DMS153 treated with DMSO at 0.1 percent for 48 hours (cell line): Measurements from ENCODE around the gene ABL2.

Experiments
- DNase-seq: peaks from one replicate; lab custom pipeline; 2025; ENCODE audit not compliant: unreplicated experiment; lab: John Stamatoyannopoulos, UW

The ABL2 gene

GRCh38 chr1:179058487-179059483 lies 170.7 kb downstream of the ABL2 start:
- DNase-seq = no peak

DNA sequence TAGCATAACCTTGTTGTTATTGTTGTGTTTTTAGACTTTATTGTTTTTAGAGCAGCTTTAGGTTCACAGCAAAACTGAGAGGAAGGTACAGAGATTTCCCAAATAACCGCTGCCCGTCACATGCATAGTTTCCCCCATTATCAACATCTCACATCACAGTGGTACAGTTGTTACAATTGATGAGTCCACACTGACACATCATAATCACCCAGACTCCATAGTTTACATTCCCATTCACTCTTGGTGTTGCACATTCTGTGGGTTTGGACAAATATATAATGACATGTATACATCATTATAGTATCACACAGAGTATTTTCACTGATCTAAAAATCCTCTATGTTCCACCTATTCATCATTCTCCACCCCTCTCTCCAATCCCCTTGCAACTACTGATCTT lies 173.5 kb downstream of the ABL2 start:
- DNase-seq = no peak

GRCh38 chr1:179053486-179053885 lies 176.0 kb downstream of the ABL2 start:
- no peak for DNase-seq

GRCh38 chr1:179052776-179053175 lies 176.7 kb downstream of the ABL2 start:
- no peak for DNase-seq
